Smooth muscle cell (in vitro differentiated cells): ENCODE data around the gene PIGN. TPM values are rescaled to one million over a fixed set of nuclear protein-coding genes. Genes with fewer than 3 reads are reported as not detected.
"Not testable (repeated sequence)": the region's sequence is repeated elsewhere in the genome, so short reads cannot be mapped to it uniquely, and the experiment has no call there.

Experiments used
- DNase-seq: peaks from one replicate; lab custom pipeline; 2025; ENCODE audit not compliant: unreplicated experiment; lab: John Stamatoyannopoulos, UW
- H2AFZ ChIP-seq: fragments of 200-600 bp; sonication (generic); 2 replicates; pipeline ENCODE4 v1.6.0; 2016; ENCODE audit warnings: antibody characterized with exemption, low read depth, mild to moderate bottlenecking
- H3F3A ChIP-seq: fragments of 200-600 bp; sonication (generic); 2 replicates; pipeline ENCODE4 v1.6.0; 2017; ENCODE audit warnings: antibody characterized with exemption, low read depth
- H3K27ac ChIP-seq: fragments of 200-600 bp; sonication (generic); 2 replicates; pipeline ENCODE4 v1.5.1; 2016; ENCODE audit warnings: low read depth, mild to moderate bottlenecking
- H3K27me3 ChIP-seq: fragments of 200-600 bp; sonication (generic); 2 replicates; pipeline ENCODE4 v1.6.1; 2016; ENCODE audit warnings: low read depth, mild to moderate bottlenecking
- H3K36me3 ChIP-seq: fragments of 200-600 bp; sonication (generic); 2 replicates; pipeline ENCODE4 v1.5.1; 2016; ENCODE audit warnings: low read depth
- H3K4me1 ChIP-seq: fragments of 200-600 bp; sonication (generic); 2 replicates; pipeline ENCODE4 v1.5.1; 2016; ENCODE audit warnings: low read depth
- H3K4me2 ChIP-seq: fragments of 200-600 bp; sonication (generic); 2 replicates; pipeline ENCODE4 v1.6.0; 2016; ENCODE audit warnings: mild to moderate bottlenecking
- H3K4me3 ChIP-seq: fragments of 200-600 bp; sonication (generic); 2 replicates; pipeline ENCODE4 v1.5.1; 2016; ENCODE audit warnings: mild to moderate bottlenecking
- H3K79me2 ChIP-seq: fragments of 200-600 bp; sonication (generic); 2 replicates; pipeline ENCODE4 v1.6.0; 2016; ENCODE audit warnings: low read depth, mild to moderate bottlenecking
- H3K9ac ChIP-seq: fragments of 200-600 bp; sonication (generic); 2 replicates; pipeline ENCODE4 v1.6.0; 2016; ENCODE audit warnings: low read depth
- H3K9me3 ChIP-seq: fragments of 200-600 bp; sonication (generic); replicated peaks from 2 replicates; pipeline ENCODE4 v1.5.1; 2016; ENCODE audit warnings: low read depth
- H4K20me1 ChIP-seq: fragments of 200-600 bp; sonication (generic); 2 replicates; pipeline ENCODE4 v1.6.0; 2016; ENCODE audit warnings: low read depth
- CTCF ChIP-seq: fragments of 200-600 bp; sonication (generic); IDR thresholded peaks from 2 replicates; pipeline ENCODE4 v1.5.1; 2017; ENCODE audit warnings: borderline replicate concordance, mild to moderate bottlenecking, antibody characterized with exemption; ENCODE audit not compliant: insufficient read depth, poor library complexity, severe bottlenecking
- WGBS: methylation state at CpG from one replicate; pipeline ENCODE4 v1.1.7; 2016; ENCODE audit warnings: low lambda C conversion rate; 5-methylcytosine and 5-hydroxymethylcytosine counted together
- polyA plus RNA-seq: library from polyadenylated mRNA; unstranded; fragments of >200 nt; fragmentation: Nextera tagmentation; extraction: Ambion mirVana; gene quantifications from 2 replicates; pipeline ENCODE4 v1.2.1, GENCODE V29; 2016
- total RNA-seq: library from RNA; depleted of rRNA; stranded (reverse); fragments of >200 nt; gene quantifications from 2 replicates; pipeline ENCODE4 v1.2.3, GENCODE V29; 2014

The PIGN gene
- total and polyA plus RNA-seq, 2 experiments from 2014 or later, result 14.3 to 31.8 TPM

- 23% methylated on average over 6 of the region's 6 CpGs for WGBS
- DNase-seq, result no peak
- H3K4me3 ChIP-seq, result no peak overlapping the region
- no peaks in the 10 kb centered on the region for H3K27me3 ChIP-seq
- peak overlapping the region; percentile 20 for H3K27ac ChIP-seq
- H3K79me2 ChIP-seq, result no peaks in the 10 kb centered on the region
- H3K4me2 ChIP-seq, result peak overlapping the region; percentile 77
- H3F3A ChIP-seq, result peaks cover 9% of the 10 kb centered on the region
- H3K4me1 ChIP-seq, result no peaks in the 10 kb centered on the region
- no peaks in the 10 kb centered on the region for H3K36me3 ChIP-seq
- TF ChIP-seq CTCF, result no peak
- no peak overlapping the region for H2AFZ ChIP-seq
- no peaks in the 10 kb centered on the region for H4K20me1 ChIP-seq
- H3K9ac ChIP-seq, result no peak overlapping the region
- no peaks in the 10 kb centered on the region for H3K9me3 ChIP-seq
Measured at GRCh38 chr18:62037989-62038778, 148.7 kb downstream of the PIGN start.

GRCh38 chr18:62037012-62037742, 149.7 kb downstream of the PIGN start:
- H4K20me1 ChIP-seq, result no peaks in the 10 kb centered on the region
- TF ChIP-seq CTCF, result no peak
- no peak overlapping the region for H2AFZ ChIP-seq
- no peaks in the 10 kb centered on the region for H3K4me1 ChIP-seq
- no peak overlapping the region for H3K9ac ChIP-seq
- no peaks in the 10 kb centered on the region for H3K79me2 ChIP-seq
- no peak overlapping the region for H3K4me3 ChIP-seq
- DNase-seq, result no peak
- no peaks in the 10 kb centered on the region for H3K36me3 ChIP-seq
- peak overlapping the region; percentile 20 for H3K27ac ChIP-seq
- 89% methylated on average over 11 of the region's 11 CpGs for WGBS
- H3K4me2 ChIP-seq, result peak overlapping the region; percentile 77
- H3K27me3 ChIP-seq, result no peaks in the 10 kb centered on the region
- peaks cover 9% of the 10 kb centered on the region for H3F3A ChIP-seq
- H3K9me3 ChIP-seq, result no peaks in the 10 kb centered on the region

- H3K9ac ChIP-seq, H3K79me2 ChIP-seq, H3K4me2 ChIP-seq, H2AFZ ChIP-seq, H3K27ac ChIP-seq, H3K27me3 ChIP-seq, H4K20me1 ChIP-seq, H3K4me3 ChIP-seq, H3K36me3 ChIP-seq, DNase-seq, H3K4me1 ChIP-seq, H3K9me3 ChIP-seq: not testable (repeated sequence)
- peaks cover 21% of the 10 kb centered on the region for H3F3A ChIP-seq
- WGBS, result 95% methylated on average over 3 of the region's 3 CpGs
Measured at GRCh38 chr18:62034286-62034685, 152.6 kb downstream of the PIGN start.

GRCh38 chr18:62033756-62034155, 153.1 kb downstream of the PIGN start:
- Histone ChIP-seq H3F3A (peaks cover 21% of the 10 kb centered on the region), H3K27ac (no peak overlapping the region), H3K4me1 (peaks cover 3% of the 10 kb centered on the region), H4K20me1 (no peaks in the 10 kb centered on the region), H3K9me3 (no peaks in the 10 kb centered on the region), H3K27me3 (no peaks in the 10 kb centered on the region), H2AFZ (no peak overlapping the region), H3K36me3 (no peaks in the 10 kb centered on the region), H3K9ac (no peak overlapping the region), H3K4me3 (no peak overlapping the region), H3K79me2 (no peaks in the 10 kb centered on the region), H3K4me2 (no peak overlapping the region)
- TF ChIP-seq CTCF, result no peak
- DNase-seq, result no peak
